Activated naive CD8-positive, alpha-beta T cell treated with anti-CD3 and anti-CD28 coated beads, Interleukin-2, amount 10 ng/mL, durations not matched to agents 7 days and 5 days (primary cell): Measurements from ENCODE around the gene ANKRD17. TPM values are rescaled to one million over a fixed set of nuclear protein-coding genes. Genes with fewer than 3 reads are reported as not detected.

ENCODE experiments used
- ATAC-seq: fragments of 150-1000 bp; cut with Tn5 transposase; one replicate; pipeline ENCODE4 v1.10.0; 2021; ENCODE audit warnings: low read depth, moderate library complexity
- POLR2A ChIA-PET: fragments of 350-600 bp; sonication (Branson Sonifier 250); formaldehyde crosslinking; loops from one replicate; lab custom pipeline; 2021; ENCODE audit warnings: antibody characterized with exemption; lab: Charles Lee
- DNase-seq: peaks from one replicate; pipeline ENCODE4 v3.0.0; 2021
- H3K27ac Mint-ChIP-seq: one replicate; pipeline ENCODE4 v1.8.0; 2022; ENCODE audit warnings: mild to moderate bottlenecking, mixed read lengths
- H3K27me3 Mint-ChIP-seq: one replicate; pipeline ENCODE4 v1.8.0; 2022; ENCODE audit warnings: mild to moderate bottlenecking, moderate library complexity, mixed read lengths
- H3K36me3 Mint-ChIP-seq: one replicate; pipeline ENCODE4 v1.8.0; 2021; ENCODE audit warnings: mild to moderate bottlenecking, mixed read lengths
- H3K4me1 Mint-ChIP-seq: one replicate; pipeline ENCODE4 v1.8.0; 2021; ENCODE audit warnings: mixed read lengths
- H3K4me3 Mint-ChIP-seq: one replicate; pipeline ENCODE4 v1.8.0; 2022; ENCODE audit warnings: mild to moderate bottlenecking, moderate library complexity, mixed read lengths
- H3K9me3 Mint-ChIP-seq: one replicate; pipeline ENCODE4 v1.8.0; 2021; ENCODE audit warnings: mixed read lengths
- total RNA-seq, 2 experiments: library from RNA; stranded (reverse); gene quantifications; one replicate each; pipeline ENCODE4 v1.2.3, GENCODE V29; 2021

Gene ANKRD17
- total RNA-seq, 2 experiments from 2014 or later = 49.8 to 53.0 TPM

DNA sequence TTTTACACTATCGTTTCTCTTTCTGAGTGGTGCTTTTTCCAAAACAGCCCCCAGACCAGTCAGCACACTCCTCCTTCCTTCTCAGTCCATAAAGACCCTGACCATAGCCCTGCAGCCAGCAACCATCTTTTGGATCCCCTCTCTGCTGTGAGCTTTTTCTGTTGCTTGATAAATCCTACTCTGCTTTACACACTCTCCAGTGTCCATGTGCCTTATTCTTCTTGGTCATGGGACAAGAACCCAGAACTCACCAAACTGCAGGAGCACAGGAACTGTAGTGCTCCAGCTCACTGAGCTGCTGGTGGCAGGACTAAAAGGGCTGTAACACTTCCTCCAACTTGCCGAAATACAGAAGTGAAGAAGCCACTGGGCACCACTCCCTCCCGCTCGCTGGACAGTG, 221.5 kb downstream of the ANKRD17 start:
- Mint-ChIP-seq H3K4me3 (no peak overlapping the region), H3K4me1 (peaks cover 13% of the 10 kb centered on the region), H3K36me3 (peaks cover 8% of the 10 kb centered on the region), H3K27ac (no peak overlapping the region), H3K9me3 (peaks cover 11% of the 10 kb centered on the region), H3K27me3 (peaks cover 2% of the 10 kb centered on the region)
- POLR2A ChIA-PET = no interaction called here
- DNase-seq (no peak), ATAC-seq (no peak)

DNA sequence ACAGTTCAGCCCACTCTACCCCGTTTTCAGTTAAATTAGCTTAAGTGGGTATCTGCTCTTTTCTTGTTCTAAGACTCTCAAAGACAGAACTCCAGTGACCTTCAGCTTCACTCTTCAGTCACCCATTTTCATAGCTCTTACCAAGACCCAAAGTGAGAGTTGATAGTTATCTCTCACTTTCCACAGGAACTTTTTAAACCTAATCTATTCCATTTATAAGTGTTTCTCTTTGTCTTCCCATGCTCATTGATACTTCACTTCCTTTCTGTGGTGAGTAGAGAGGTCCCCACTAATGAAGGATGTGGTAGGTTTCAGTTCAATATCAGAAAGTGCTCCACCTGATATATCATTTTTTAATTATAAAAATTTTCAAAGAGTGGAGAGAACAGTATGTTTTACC, 222.5 kb downstream of the ANKRD17 start:
- Mint-ChIP-seq H3K9me3 (peaks cover 11% of the 10 kb centered on the region), H3K4me3 (no peak overlapping the region), H3K27me3 (peaks cover 2% of the 10 kb centered on the region), H3K4me1 (peaks cover 13% of the 10 kb centered on the region), H3K27ac (no peak overlapping the region), H3K36me3 (peaks cover 8% of the 10 kb centered on the region)
- ATAC-seq (no peak), DNase-seq (no peak)
- POLR2A ChIA-PET = no interaction called here

DNA sequence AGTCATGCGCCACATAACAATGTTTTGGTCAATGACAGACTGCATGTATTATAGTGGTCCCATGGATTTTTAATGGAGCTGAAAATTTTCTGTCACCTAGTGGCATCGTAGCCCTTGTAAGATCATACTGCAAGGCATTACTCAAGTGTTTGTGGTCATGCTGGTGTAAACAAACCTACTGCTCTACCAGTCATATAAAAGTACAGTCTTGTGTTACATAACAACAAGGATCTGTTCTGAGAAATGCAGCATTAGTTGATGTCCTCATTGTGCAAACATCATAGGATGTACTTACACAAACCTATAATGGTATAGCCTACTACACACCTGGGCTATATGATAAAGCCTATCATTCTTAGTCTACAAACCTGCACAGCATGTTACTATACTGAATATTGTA, 223.7 kb downstream of the ANKRD17 start:
- no peak overlapping the region for H3K4me3 Mint-ChIP-seq
- peaks cover 11% of the 10 kb centered on the region for H3K9me3 Mint-ChIP-seq
- H3K27ac Mint-ChIP-seq = no peak overlapping the region
- DNase-seq (no peak), ATAC-seq (no peak)
- H3K27me3 Mint-ChIP-seq = peaks cover 2% of the 10 kb centered on the region
- POLR2A ChIA-PET = no interaction called here
- peaks cover 8% of the 10 kb centered on the region for H3K36me3 Mint-ChIP-seq
- H3K4me1 Mint-ChIP-seq = peaks cover 13% of the 10 kb centered on the region

DNA sequence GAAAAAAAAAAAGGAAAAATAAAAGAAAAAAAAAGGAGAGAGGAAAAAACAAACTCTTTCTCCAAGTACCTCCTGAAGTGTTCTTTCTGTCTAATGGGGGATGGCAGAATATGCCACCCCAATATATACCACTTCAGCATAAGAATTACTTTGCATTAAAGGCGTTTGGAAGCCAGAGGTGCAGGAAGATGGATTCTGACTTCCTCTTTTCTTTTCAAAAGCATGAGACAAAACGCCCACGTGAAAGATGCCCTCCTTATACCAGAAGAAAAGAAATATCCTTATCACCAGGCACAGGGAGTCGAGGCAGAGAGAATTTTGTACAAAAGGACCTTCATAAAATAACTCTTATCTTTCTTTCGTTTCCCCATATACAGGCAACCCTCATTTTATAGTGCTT, 230.0 kb downstream of the ANKRD17 start:
- Mint-ChIP-seq H3K36me3 (no peaks in the 10 kb centered on the region), H3K27ac (no peak overlapping the region), H3K27me3 (peaks cover 3% of the 10 kb centered on the region), H3K4me3 (no peak overlapping the region), H3K9me3 (no peaks in the 10 kb centered on the region), H3K4me1 (peaks cover 3% of the 10 kb centered on the region)
- no peak for DNase-seq
- POLR2A ChIA-PET = no interaction called here
- no peak for ATAC-seq

Other genes starting within 250 kb of the ANKRD17 start
- gene COX18, start 189.1 kb downstream of the ANKRD17 start, total RNA-seq = 10 to 100 TPM; 14.0 to 17.4 TPM
- not detected for gene ALB, start 145.5 kb upstream of the ANKRD17 start, total RNA-seq
- not detected for gene AFP, start 177.4 kb upstream of the ANKRD17 start, total RNA-seq
- not detected for gene AFM, start 222.9 kb upstream of the ANKRD17 start, total RNA-seq